ENCODE results near the gene TMEM169. TPM values are rescaled to one million over a fixed set of nuclear protein-coding genes. Genes with fewer than 3 reads are reported as not detected.

Gene TMEM169
- total and polyA plus RNA-seq, 9 of the 15 experiments (the other 6 are each of a cell fraction or from before 2014, with no cell fraction given): 0.01 to 0.09 (median 0.04) TPM; not detected in 5

DNA sequence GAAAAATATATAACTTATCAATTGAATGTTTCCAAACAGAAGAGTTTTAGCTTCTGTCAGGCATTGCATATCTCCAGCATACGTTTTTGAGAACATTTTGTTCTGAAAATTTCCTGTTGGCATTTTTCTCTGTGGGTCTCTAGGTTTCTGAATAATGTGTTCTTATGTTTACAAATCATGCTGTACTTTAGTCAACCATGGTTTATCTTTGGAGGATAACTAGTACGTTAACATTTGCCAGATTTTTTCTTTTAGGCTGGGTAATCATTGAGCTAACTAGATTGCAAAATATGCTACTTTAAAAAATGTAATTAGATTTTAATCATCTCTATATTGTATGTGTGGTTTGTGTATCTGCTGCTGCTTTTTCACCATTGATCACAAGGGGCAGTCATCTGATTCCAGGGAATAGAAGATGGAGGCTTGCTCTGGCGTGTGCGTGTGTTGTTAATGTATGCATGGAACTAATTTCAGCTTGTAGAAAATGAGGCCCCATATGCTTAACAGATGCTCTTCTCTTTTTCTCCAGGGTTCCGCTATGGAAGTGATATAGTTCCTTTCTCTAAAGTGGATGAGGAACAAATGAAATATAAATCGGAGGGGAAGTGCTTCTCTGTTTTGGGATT is 48.7 kb downstream of the TMEM169 start:
- in situ Hi-C loops (cut with MboI): no loop called here
- H3K4me1 ChIP-seq (replicated peaks in 1 of 2; ENCODE audit: control insufficient read depth in 2 of 2, insufficient read depth in 2 of 2, low read length in 2 of 2): no peaks in the 10 kb centered on the region
- peaks cover 4% of the 10 kb centered on the region; the same call in 1 of the 2 replicates for H4K20me1 ChIP-seq (replicated peaks; ENCODE audit: control insufficient read depth, insufficient read depth, low read length)
- intact Hi-C loops (cut with micrococcal nuclease): no loop called here
- H3K36me3 ChIP-seq (ENCODE audit: control insufficient read depth, insufficient read depth, low read length): peaks cover 90% of the 10 kb centered on the region
- H3K9me1 ChIP-seq (ENCODE audit: control insufficient read depth, insufficient read depth, low read length): no peaks in the 10 kb centered on the region
- H3K4me3 ChIP-seq: no peak overlapping the region
- TF ChIP-seq TEAD4 (IDR thresholded peaks at IDR 0.05; ENCODE audit: low read length): no peak
- no peak for TF ChIP-seq TEAD4 (CRISPR knock-in tag; IDR thresholded peaks at IDR 0.05; ENCODE audit: borderline replicate concordance)
- TF ChIP-seq TAF15 (IDR thresholded peaks at IDR 0.05; ENCODE audit: low read depth, low read length): no peak
- TF ChIP-seq, protein P1, sequence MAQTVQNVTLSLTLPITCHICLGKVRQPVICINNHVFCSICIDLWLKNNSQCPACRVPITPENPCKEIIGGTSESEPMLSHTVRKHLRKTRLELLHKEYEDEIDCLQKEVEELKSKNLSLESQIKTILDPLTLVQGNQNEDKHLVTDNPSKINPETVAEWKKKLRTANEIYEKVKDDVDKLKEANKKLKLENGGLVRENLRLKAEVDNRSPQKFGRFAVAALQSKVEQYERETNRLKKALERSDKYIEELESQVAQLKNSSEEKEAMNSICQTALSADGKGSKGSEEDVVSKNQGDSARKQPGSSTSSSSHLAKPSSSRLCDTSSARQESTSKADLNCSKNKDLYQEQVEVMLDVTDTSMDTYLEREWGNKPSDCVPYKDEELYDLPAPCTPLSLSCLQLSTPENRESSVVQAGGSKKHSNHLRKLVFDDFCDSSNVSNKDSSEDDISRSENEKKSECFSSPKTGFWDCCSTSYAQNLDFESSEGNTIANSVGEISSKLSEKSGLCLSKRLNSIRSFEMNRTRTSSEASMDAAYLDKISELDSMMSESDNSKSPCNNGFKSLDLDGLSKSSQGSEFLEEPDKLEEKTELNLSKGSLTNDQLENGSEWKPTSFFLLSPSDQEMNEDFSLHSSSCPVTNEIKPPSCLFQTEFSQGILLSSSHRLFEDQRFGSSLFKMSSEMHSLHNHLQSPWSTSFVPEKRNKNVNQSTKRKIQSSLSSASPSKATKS (CRISPR knock-in tag; IDR thresholded peaks at IDR 0.05): no peak
- TF ChIP-seq, protein P2, sequence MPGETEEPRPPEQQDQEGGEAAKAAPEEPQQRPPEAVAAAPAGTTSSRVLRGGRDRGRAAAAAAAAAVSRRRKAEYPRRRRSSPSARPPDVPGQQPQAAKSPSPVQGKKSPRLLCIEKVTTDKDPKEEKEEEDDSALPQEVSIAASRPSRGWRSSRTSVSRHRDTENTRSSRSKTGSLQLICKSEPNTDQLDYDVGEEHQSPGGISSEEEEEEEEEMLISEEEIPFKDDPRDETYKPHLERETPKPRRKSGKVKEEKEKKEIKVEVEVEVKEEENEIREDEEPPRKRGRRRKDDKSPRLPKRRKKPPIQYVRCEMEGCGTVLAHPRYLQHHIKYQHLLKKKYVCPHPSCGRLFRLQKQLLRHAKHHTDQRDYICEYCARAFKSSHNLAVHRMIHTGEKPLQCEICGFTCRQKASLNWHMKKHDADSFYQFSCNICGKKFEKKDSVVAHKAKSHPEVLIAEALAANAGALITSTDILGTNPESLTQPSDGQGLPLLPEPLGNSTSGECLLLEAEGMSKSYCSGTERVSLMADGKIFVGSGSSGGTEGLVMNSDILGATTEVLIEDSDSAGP (CRISPR knock-in tag; IDR thresholded peaks at IDR 0.05): no peak
- no peak for TF ChIP-seq ZNF143 (CRISPR knock-in tag; IDR thresholded peaks at IDR 0.05)
- no peak for TF ChIP-seq HIVEP1 (CRISPR knock-in tag; IDR thresholded peaks at IDR 0.05)
- no peak for TF ChIP-seq IRF2 (CRISPR knock-in tag; IDR thresholded peaks at IDR 0.05)
- TF ChIP-seq TRIM28 (IDR thresholded peaks at IDR 0.05): no peak
- no peak for TF ChIP-seq PYGO2 (tag; IDR thresholded peaks at IDR 0.05)
- POLR2A ChIA-PET: interaction anchor here (1.1 kb wide), 1 partner anchor 8 kb away, joined by 3 read pairs; no protein-coding TSS in a partner anchor
- ATAC-seq (no peak), DNase-seq (ENCODE audit: extremely low read depth in 1 of 4, low spot score in 3 of 4) (no peak), FAIRE-seq (no peak)
- WGBS (ENCODE audit: insufficient coverage, low coverage, missing lambda C conversion rate): 83% methylated on average over 6 of the region's 6 CpGs
- no peak overlapping the region for H2AFZ ChIP-seq (ENCODE audit: low read depth, low read length)
- no peak overlapping the region for H3K27ac ChIP-seq (ENCODE audit: extremely low read depth, low read depth, low read length)
- no peaks in the 10 kb centered on the region for H3K9me3 ChIP-seq (replicated peaks; ENCODE audit: control insufficient read depth, insufficient read depth, low read depth, low read length)
- CTCF ChIA-PET (ENCODE audit: low intra/inter-chr PET ratio): no interaction called here
- peaks cover 2% of the 10 kb centered on the region; the same call in 2 of the 3 replicates for H3K79me2 ChIP-seq (ENCODE audit: control insufficient read depth, insufficient read depth, low read length)
- no peak overlapping the region for H3K9ac ChIP-seq (ENCODE audit: insufficient read depth in 1 of 2, low read depth in 2 of 2, low read length in 2 of 2)
- H3K27me3 ChIP-seq (ENCODE audit: control insufficient read depth in 2 of 2, insufficient read depth in 2 of 2, low read length in 2 of 2): no peaks in the 10 kb centered on the region
- BruUV-seq (replicated peaks): no TSS peak
- H3K4me2 ChIP-seq (ENCODE audit: insufficient read depth, low read length): no peak overlapping the region

Measured in K562 (cell line).